Lung (tissue), 12 donors: ENCODE results near the gene PARD3B. TPM values are rescaled to one million over a fixed set of nuclear protein-coding genes. Genes with fewer than 3 reads are reported as not detected.
A peak's percentile ranks its signal among the peaks of the same experiment; 100 is the strongest.

Source experiments
- ATAC-seq: fragments of 200-7000 bp; cut with Tn5 transposase; one replicate; pipeline ENCODE4 v1.9.1; 2020; ENCODE audit warnings: moderate number of reproducible peaks; ENCODE audit not compliant: insufficient read depth, low FRiP score
- DNase-seq, 3 donors: peaks; one replicate each; pipeline ENCODE4 v3.0.0-alpha.2; 2013 to 2017
- H3K27ac ChIP-seq, 2 donors: one replicate each; pipeline ENCODE4 v1.5.1; 2013; ENCODE audit warnings: mild to moderate bottlenecking in 2 of 2, moderate library complexity in 2 of 2, control low read depth in 1 of 2, inconsistent platforms in 1 of 2, low read depth in 1 of 2, low read length in 1 of 2
- H3K27me3 ChIP-seq, 3 donors: one replicate each; pipeline ENCODE4 v1.5.1; 2013; ENCODE audit warnings: low read length in 2 of 3; ENCODE audit not compliant: control insufficient read depth in 3 of 3, insufficient read depth in 3 of 3
- H3K36me3 ChIP-seq, 4 donors: one replicate each; pipeline ENCODE4 v1.5.1; 2013; ENCODE audit warnings: low read length in 4 of 4, mild to moderate bottlenecking in 1 of 4, moderate library complexity in 1 of 4; ENCODE audit not compliant: control insufficient read depth in 4 of 4, insufficient read depth in 4 of 4
- H3K4me1 ChIP-seq, 5 donors: one replicate each; pipeline ENCODE4 v1.5.1; 2013; ENCODE audit warnings: low read length in 5 of 5, mild to moderate bottlenecking in 2 of 5, moderate library complexity in 1 of 5; ENCODE audit not compliant: control insufficient read depth in 5 of 5, insufficient read depth in 5 of 5
- H3K4me3 ChIP-seq: one replicate; pipeline ENCODE4 v1.5.1; 2013; ENCODE audit warnings: mild to moderate bottlenecking, control low read depth, moderate library complexity
- H3K9ac ChIP-seq, 2 donors: one replicate each; pipeline ENCODE4 v1.5.1; 2013; ENCODE audit warnings: low read length in 2 of 2, control low read depth in 1 of 2; ENCODE audit not compliant: insufficient read depth in 1 of 2
- H3K9me3 ChIP-seq, 4 donors: one replicate each; pipeline ENCODE4 v1.5.1; 2013; ENCODE audit warnings: low read length in 3 of 4, mild to moderate bottlenecking in 1 of 4, moderate library complexity in 1 of 4; ENCODE audit not compliant: control insufficient read depth in 4 of 4, insufficient read depth in 3 of 4
- CTCF ChIP-seq: IDR thresholded peaks from 2 replicates; pipeline ENCODE4 v1.5.1; 2012; ENCODE audit warnings: mild to moderate bottlenecking; ENCODE audit errors: control extremely low read depth, extremely low read depth
- WGBS, 2 donors: extraction: QIAGEN DNeasy Blood & Tissue Kit; methylation state at CpG; one replicate each; pipeline ENCODE4 v1.1.7; 2013; 5-methylcytosine and 5-hydroxymethylcytosine counted together
- polyA plus RNA-seq, 2 donors: library from polyadenylated mRNA; stranded (reverse); fragments of 200-250 nt; gene quantifications; one replicate each; pipeline ENCODE4 v1.2.1, GENCODE V29; 2013
- total RNA-seq, 2 donors: library from RNA; depleted of rRNA in 1 of 2; stranded (reverse); fragments of >200 nt in 1 of 2; gene quantifications; one replicate each; pipeline ENCODE4 v1.2.1, GENCODE V29; 2014 to 2021
- donor health status: control.
- donor health status: control.
- donor health status: Bipolar disorder and iron deficiency.
- donor health status: healthy.
- donor health status: DM: yes; HTN: yes; CAD: no.

The PARD3B gene
- total and polyA plus RNA-seq, 4 donors: 2.4 to 38.7 (median 17.1) TPM

- ATAC-seq: peak; percentile 41
- Histone ChIP-seq H3K27ac (no peak overlapping the region), H3K4me3 (no peak overlapping the region), H3K9me3 (no peaks in the 10 kb centered on the region), H3K27me3 (no peaks in the 10 kb centered on the region), H3K9ac (no peak overlapping the region), H3K4me1 (peaks cover 0 to 25% (median 0%) of the 10 kb centered on the region in 5 donors), H3K36me3 (peaks cover 0 to 3% (median 0%) of the 10 kb centered on the region in 4 donors)
- 79 to 81% methylated on average over 9 of the region's 9 CpGs for WGBS, 2 donors
- DNase-seq: peak; percentile 90 to 97 (median 94)
- TF ChIP-seq CTCF: no peak
Measured at GRCh38 chr2:205188239-205189138, 643.2 kb downstream of the PARD3B start.

GRCh38 chr2:205189301-205189700 is 644.0 kb downstream of the PARD3B start:
- Histone ChIP-seq H3K27me3 (no peaks in the 10 kb centered on the region), H3K9ac (no peak overlapping the region), H3K4me3 (no peak overlapping the region), H3K36me3 (peaks cover 0 to 6% (median under 1%) of the 10 kb centered on the region in 4 donors), H3K27ac (no peak overlapping the region), H3K9me3 (no peaks in the 10 kb centered on the region), H3K4me1 (peaks cover 0 to 25% (median 0%) of the 10 kb centered on the region in 5 donors)
- ATAC-seq: no peak
- peak; percentile 64 to 90 (median 88) for DNase-seq
- WGBS, 2 donors: 66 to 87% methylated on average over 7 of the region's 7 CpGs
- TF ChIP-seq CTCF: no peak

- H3K9ac ChIP-seq: no peak overlapping the region
- 85 to 86% methylated on average over 2 of the region's 2 CpGs for WGBS, 2 donors
- H3K9me3 ChIP-seq: no peaks in the 10 kb centered on the region
Measured at GRCh38 chr2:205190528-205190927, 645.3 kb downstream of the PARD3B start.

More at GRCh38 chr2:205190528-205190927, 645.3 kb downstream of the PARD3B start:
- peaks cover 0 to 6% (median under 1%) of the 10 kb centered on the region in 4 donors for H3K36me3 ChIP-seq
- H3K27me3 ChIP-seq: no peaks in the 10 kb centered on the region
- ATAC-seq (no peak), DNase-seq (no peak)
- peaks cover 0 to 25% (median 0%) of the 10 kb centered on the region in 5 donors for H3K4me1 ChIP-seq
- no peak for TF ChIP-seq CTCF
- H3K4me3 ChIP-seq: no peak overlapping the region
- H3K27ac ChIP-seq: no peak overlapping the region
